Occipital lobe (tissue), 3 donors: ENCODE results near the gene DNAAF6. TPM values are rescaled to one million over a fixed set of nuclear protein-coding genes. Genes with fewer than 3 reads are reported as not detected.

Source experiments
- DNase-seq: peaks from one replicate; lab custom pipeline; 2025; lab: John Stamatoyannopoulos, UW
- small RNA-seq: library from RNA; depleted of rRNA; stranded (forward); fragments of <200 nt; gene quantifications from one replicate; pipeline ENCODE3, GENCODE V24; 2014
- total RNA-seq: library from RNA; depleted of rRNA; stranded (reverse); fragments of >200 nt; gene quantifications from one replicate; pipeline ENCODE4 v1.2.3, GENCODE V29; 2014

DNAAF6 gene
- total RNA-seq, 1 donor from 2014 or later = not detected

DNA sequence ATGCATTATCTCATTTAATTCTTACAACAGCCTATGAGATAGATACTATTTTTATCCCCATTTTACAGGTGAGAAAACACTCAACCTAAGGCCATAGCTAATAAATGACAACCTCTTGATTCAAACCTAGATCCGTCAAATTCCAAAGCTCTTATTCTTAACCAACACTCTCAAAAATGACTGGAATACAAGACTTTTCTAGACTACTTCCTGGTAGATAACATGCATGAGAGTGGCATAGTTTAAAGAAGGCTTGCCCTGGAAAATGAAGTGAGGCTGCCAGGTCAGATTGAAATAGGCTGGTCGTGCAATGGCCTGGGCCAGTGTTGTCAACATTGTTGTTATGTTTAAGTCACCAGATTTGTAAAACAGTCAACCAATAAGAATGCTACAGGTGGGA is 86.6 kb downstream of the DNAAF6 start:
- DNase-seq = no peak

Small RNAs within 50 kb of the gene (small RNA-seq; reads per million reads assigned to genes)
- gene RF00019 = not detected

Other genes with a start within 250 kb of the DNAAF6 start
- gene MORC4, start 206.4 kb upstream of the DNAAF6 start, total RNA-seq = 6.6 TPM
- 29.9 TPM for gene RBM41, start 87.8 kb upstream of the DNAAF6 start, total RNA-seq
- 0.16 TPM for gene NUP62CL, start 178 bp upstream of the DNAAF6 start, total RNA-seq
- gene FRMPD3, start 243.0 kb downstream of the DNAAF6 start, total RNA-seq = 1.7 TPM